GM23248 (cell line): ENCODE data around the gene BNIP5. TPM values are rescaled to one million over a fixed set of nuclear protein-coding genes. Genes with fewer than 3 reads are reported as not detected.
A peak's percentile ranks its signal among the peaks of the same experiment; 100 is the strongest.

Source experiments
- DNase-seq: peaks from one replicate; pipeline ENCODE4 v3.0.0-alpha.2; 2015
- H2AFZ ChIP-seq: fragments of 200-600 bp; sonication (generic); 2 replicates; pipeline ENCODE4 v1.6.1; 2016; ENCODE audit warnings: antibody characterized with exemption
- H3F3A ChIP-seq: fragments of 200-600 bp; sonication (generic); 2 replicates; pipeline ENCODE4 v1.6.1; 2016; ENCODE audit warnings: mild to moderate bottlenecking, antibody characterized with exemption, mixed run types; ENCODE audit not compliant: insufficient read depth
- H3K27ac ChIP-seq: fragments of 200-600 bp; sonication (generic); 2 replicates; pipeline ENCODE4 v1.5.1; 2016; ENCODE audit warnings: mild to moderate bottlenecking
- H3K27me3 ChIP-seq: fragments of 200-600 bp; sonication (generic); replicated peaks from 2 replicates; pipeline ENCODE4 v1.6.1; 2016; ENCODE audit warnings: mild to moderate bottlenecking; ENCODE audit not compliant: insufficient read depth
- H3K36me3 ChIP-seq: fragments of 200-600 bp; sonication (generic); 2 replicates; pipeline ENCODE4 v1.6.1; 2016; ENCODE audit warnings: low read depth, mild to moderate bottlenecking
- H3K4me1 ChIP-seq: fragments of 200-600 bp; sonication (generic); 2 replicates; pipeline ENCODE4 v1.6.1; 2016; ENCODE audit warnings: mild to moderate bottlenecking; ENCODE audit not compliant: insufficient read depth
- H3K4me2 ChIP-seq: fragments of 200-600 bp; sonication (generic); one replicate; pipeline ENCODE4 v1.6.1; 2016; ENCODE audit warnings: mild to moderate bottlenecking; ENCODE audit not compliant: unreplicated experiment
- H3K4me3 ChIP-seq: fragments of 200-600 bp; sonication (generic); 2 replicates; pipeline ENCODE4 v1.5.1; 2016; ENCODE audit warnings: mild to moderate bottlenecking
- H3K79me2 ChIP-seq: fragments of 200-600 bp; sonication (generic); 2 replicates; pipeline ENCODE4 v1.6.1; 2016; ENCODE audit warnings: mild to moderate bottlenecking; ENCODE audit not compliant: insufficient read depth
- H3K9ac ChIP-seq: fragments of 200-600 bp; sonication (generic); 2 replicates; pipeline ENCODE4 v1.6.1; 2016; ENCODE audit warnings: mild to moderate bottlenecking
- H3K9me2 ChIP-seq: fragments of 200-600 bp; sonication (generic); 2 replicates; pipeline ENCODE4 v1.6.1; 2016; ENCODE audit warnings: mixed run types, mild to moderate bottlenecking, moderate library complexity; ENCODE audit not compliant: insufficient read depth
- H3K9me3 ChIP-seq: fragments of 200-600 bp; sonication (generic); one replicate; pipeline ENCODE4 v1.6.1; 2017; ENCODE audit warnings: low read depth
- H4K20me1 ChIP-seq: fragments of 200-600 bp; sonication (generic); 2 replicates; pipeline ENCODE4 v1.6.0; 2016; ENCODE audit not compliant: insufficient read depth
- EZH2 ChIP-seq: fragments of 200-600 bp; sonication (generic); IDR thresholded peaks from 2 replicates; pipeline ENCODE4 v1.6.1; 2018; ENCODE audit warnings: antibody characterized with exemption, mild to moderate bottlenecking; ENCODE audit not compliant: insufficient read depth, poor library complexity, severe bottlenecking
- EZH2phosphoT487 ChIP-seq: fragments of 200-600 bp; sonication (generic); IDR thresholded peaks from 2 replicates; pipeline ENCODE4 v1.6.1; 2018; ENCODE audit warnings: antibody characterized with exemption, moderate library complexity, mild to moderate bottlenecking, low read depth; ENCODE audit not compliant: insufficient read depth
- WGBS, 2 experiments: methylation state at CpG; one replicate each; pipeline ENCODE4 v1.1.6; 2015 to 2017; ENCODE audit warnings: low lambda C conversion rate in 2 of 2, low coverage in 1 of 2; ENCODE audit errors: missing lambda C conversion rate in 2 of 2; 5-methylcytosine and 5-hydroxymethylcytosine counted together
- in situ Hi-C: fragments of 300-500 bp; cut with MboI; formaldehyde crosslinking; loops from 2 replicates; pipeline ENCODE4 v1.15.0; 2020
- polyA plus RNA-seq: library from polyadenylated mRNA; unstranded; fragments of >200 nt; fragmentation: Nextera tagmentation; extraction: Ambion mirVana; gene quantifications from 2 replicates; pipeline ENCODE4 v1.2.1, GENCODE V29; 2016
- total RNA-seq: library from RNA; depleted of rRNA; stranded (reverse); fragments of >200 nt; shearing (Covaris generic); gene quantifications from 2 replicates; pipeline ENCODE4 v1.2.3, GENCODE V29; 2014

BNIP5 gene
- total and polyA plus RNA-seq, 2 experiments from 2014 or later, result not detected

GRCh38 chr6:36286858-36287257 is 49.8 kb downstream of the BNIP5 start:
- Histone ChIP-seq H3K4me3 (no peak overlapping the region), H3F3A (0 out of 2 replicates have a peak, but pooled peaks cover 4% of the 10 kb centered on the region), H2AFZ (no peak overlapping the region), H3K4me1 (peaks cover 6% of the 10 kb centered on the region; the same call in 1 of the 2 replicates), H3K79me2 (no peaks in the 10 kb centered on the region), H3K36me3 (no peaks in the 10 kb centered on the region), H3K9ac (no peak overlapping the region), H3K9me2 (no peaks in the 10 kb centered on the region), H3K4me2 (no peak overlapping the region), H3K27me3 (peaks cover 41% of the 10 kb centered on the region), H3K9me3 (no peaks in the 10 kb centered on the region), H4K20me1 (no peaks in the 10 kb centered on the region), H3K27ac (no peak overlapping the region)
- 64 to 67% methylated on average over 5 of the region's 5 CpGs for WGBS, 2 experiments
- DNase-seq, result no peak
- in situ Hi-C loops, result no loop called here
- TF ChIP-seq EZH2phosphoT487, result no peak
- TF ChIP-seq EZH2, result no peak

GRCh38 chr6:36285797-36286196 is 50.9 kb downstream of the BNIP5 start:
- in situ Hi-C loops, result no loop called here
- peaks cover 51% of the 10 kb centered on the region for H3K27me3 ChIP-seq
- WGBS, 2 experiments, result 51 to 62% methylated on average over 1 of the region's 1 CpG
- 0 out of 2 replicates have a peak, but pooled peaks cover 4% of the 10 kb centered on the region for H3F3A ChIP-seq
- no peak overlapping the region for H3K4me3 ChIP-seq
- DNase-seq, result no peak
- no peaks in the 10 kb centered on the region for H3K9me3 ChIP-seq
- no peaks in the 10 kb centered on the region for H3K9me2 ChIP-seq
- no peak overlapping the region for H3K4me2 ChIP-seq
- no peak overlapping the region for H2AFZ ChIP-seq
- H3K9ac ChIP-seq, result no peak overlapping the region
- no peaks in the 10 kb centered on the region for H3K79me2 ChIP-seq
- H3K27ac ChIP-seq, result no peak overlapping the region
- H4K20me1 ChIP-seq, result no peaks in the 10 kb centered on the region
- peaks cover 5% of the 10 kb centered on the region; the same call in 1 of the 2 replicates for H3K4me1 ChIP-seq
- TF ChIP-seq EZH2phosphoT487 (no peak), EZH2 (no peak)
- H3K36me3 ChIP-seq, result no peaks in the 10 kb centered on the region

- Histone ChIP-seq H3K27me3 (peaks cover 57% of the 10 kb centered on the region), H3K4me2 (no peak overlapping the region), H3K27ac (no peak overlapping the region), H2AFZ (no peak overlapping the region), H4K20me1 (no peaks in the 10 kb centered on the region), H3K36me3 (no peaks in the 10 kb centered on the region), H3K9me2 (no peaks in the 10 kb centered on the region), H3F3A (0 out of 2 replicates have a peak, but pooled peaks cover 4% of the 10 kb centered on the region), H3K9ac (no peak overlapping the region), H3K9me3 (no peaks in the 10 kb centered on the region), H3K4me3 (no peak overlapping the region), H3K79me2 (no peaks in the 10 kb centered on the region), H3K4me1 (no peaks in the 10 kb centered on the region)
- WGBS, 2 experiments, result 18 to 19% methylated on average over 19 to 26 of the region's 26 CpGs
- no peak for TF ChIP-seq EZH2phosphoT487
- TF ChIP-seq EZH2, result peak; percentile 47
- in situ Hi-C loops, result no loop called here
- DNase-seq, result no peak
Observed at GRCh38 chr6:36285187-36285671, 51.5 kb downstream of the BNIP5 start.

GRCh38 chr6:36284359-36284758 is 52.3 kb downstream of the BNIP5 start:
- TF ChIP-seq EZH2, result no peak
- no peak for TF ChIP-seq EZH2phosphoT487
- H3K9me3 ChIP-seq, result no peaks in the 10 kb centered on the region
- no peak overlapping the region for H3K9ac ChIP-seq
- no peak overlapping the region for H3K4me3 ChIP-seq
- peaks cover 64% of the 10 kb centered on the region for H3K27me3 ChIP-seq
- no peaks in the 10 kb centered on the region for H4K20me1 ChIP-seq
- DNase-seq, result no peak
- H2AFZ ChIP-seq, result no peak overlapping the region
- H3K9me2 ChIP-seq, result no peaks in the 10 kb centered on the region
- H3K36me3 ChIP-seq, result no peaks in the 10 kb centered on the region
- no peaks in the 10 kb centered on the region for H3K4me1 ChIP-seq
- H3K27ac ChIP-seq, result no peak overlapping the region
- H3K79me2 ChIP-seq, result no peaks in the 10 kb centered on the region
- H3K4me2 ChIP-seq, result no peak overlapping the region
- in situ Hi-C loops, result no loop called here
- 100% methylated on average over 1 of the region's 1 CpG for WGBS, 2 experiments
- 0 out of 2 replicates have a peak, but pooled peaks cover 4% of the 10 kb centered on the region for H3F3A ChIP-seq

GRCh38 chr6:36283608-36284007 is 53.1 kb downstream of the BNIP5 start:
- Histone ChIP-seq H2AFZ (no peak overlapping the region), H3K79me2 (no peaks in the 10 kb centered on the region), H3K27me3 (peaks cover 71% of the 10 kb centered on the region), H3K4me3 (no peak overlapping the region), H3K27ac (no peak overlapping the region), H3K9me2 (no peaks in the 10 kb centered on the region), H3K4me1 (no peaks in the 10 kb centered on the region), H3F3A (0 out of 2 replicates have a peak, but pooled peaks cover 4% of the 10 kb centered on the region), H4K20me1 (no peaks in the 10 kb centered on the region), H3K36me3 (no peaks in the 10 kb centered on the region), H3K9me3 (no peaks in the 10 kb centered on the region), H3K9ac (no peak overlapping the region), H3K4me2 (no peak overlapping the region)
- no peak for TF ChIP-seq EZH2
- no peak for TF ChIP-seq EZH2phosphoT487
- no peak for DNase-seq
- WGBS, 2 experiments, result 64 to 83% methylated on average over 1 of the region's 1 CpG
- in situ Hi-C loops, result no loop called here
